ENCODE data around the gene PRDM16.

Gene PRDM16

DNA sequence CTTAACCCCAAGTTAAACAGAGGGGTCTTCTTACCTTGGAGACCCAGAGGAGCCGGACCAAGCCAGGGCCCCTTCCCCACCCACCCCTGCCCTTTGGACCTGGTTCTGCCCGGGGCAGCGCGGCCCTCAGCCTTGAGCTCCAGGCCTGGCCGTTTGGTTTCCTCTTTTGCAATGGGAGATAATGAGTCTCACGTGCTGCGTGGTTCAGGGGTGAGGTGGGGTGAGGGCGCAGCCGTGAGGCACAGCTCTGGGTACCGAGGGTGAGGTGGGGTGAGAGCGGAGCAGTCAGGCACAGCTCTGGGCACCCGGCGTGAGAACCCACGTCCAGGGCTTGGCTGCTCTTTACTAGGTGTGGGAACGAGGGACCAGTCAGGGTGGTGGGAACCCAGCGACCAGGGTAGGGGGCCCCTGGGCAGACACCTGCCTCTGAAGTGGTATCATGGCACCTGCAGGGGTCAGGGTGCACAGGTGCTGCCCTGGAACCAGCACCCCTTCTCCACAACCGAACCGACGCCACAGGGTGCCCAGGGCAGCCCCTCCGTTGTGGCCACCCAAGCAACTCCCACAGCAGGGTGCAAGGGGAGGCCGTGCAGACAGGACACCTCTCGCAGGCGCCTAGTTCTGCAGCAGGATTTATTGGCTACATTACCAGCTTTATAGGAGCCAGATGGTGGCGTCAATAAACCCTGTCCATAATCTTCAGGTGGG is 182.2 kb downstream of the PRDM16 start:
- no peak for DNase-seq (ENCODE audit: low read depth)
- no peak overlapping the region for H3K4me3 ChIP-seq (ENCODE audit: low read depth, low read length)
- TF ChIP-seq, protein P1, sequence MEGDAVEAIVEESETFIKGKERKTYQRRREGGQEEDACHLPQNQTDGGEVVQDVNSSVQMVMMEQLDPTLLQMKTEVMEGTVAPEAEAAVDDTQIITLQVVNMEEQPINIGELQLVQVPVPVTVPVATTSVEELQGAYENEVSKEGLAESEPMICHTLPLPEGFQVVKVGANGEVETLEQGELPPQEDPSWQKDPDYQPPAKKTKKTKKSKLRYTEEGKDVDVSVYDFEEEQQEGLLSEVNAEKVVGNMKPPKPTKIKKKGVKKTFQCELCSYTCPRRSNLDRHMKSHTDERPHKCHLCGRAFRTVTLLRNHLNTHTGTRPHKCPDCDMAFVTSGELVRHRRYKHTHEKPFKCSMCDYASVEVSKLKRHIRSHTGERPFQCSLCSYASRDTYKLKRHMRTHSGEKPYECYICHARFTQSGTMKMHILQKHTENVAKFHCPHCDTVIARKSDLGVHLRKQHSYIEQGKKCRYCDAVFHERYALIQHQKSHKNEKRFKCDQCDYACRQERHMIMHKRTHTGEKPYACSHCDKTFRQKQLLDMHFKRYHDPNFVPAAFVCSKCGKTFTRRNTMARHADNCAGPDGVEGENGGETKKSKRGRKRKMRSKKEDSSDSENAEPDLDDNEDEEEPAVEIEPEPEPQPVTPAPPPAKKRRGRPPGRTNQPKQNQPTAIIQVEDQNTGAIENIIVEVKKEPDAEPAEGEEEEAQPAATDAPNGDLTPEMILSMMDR (IDR thresholded peaks at IDR 0.05; ENCODE audit: low read depth, low read length, missing control alignments): no peak

DNA sequence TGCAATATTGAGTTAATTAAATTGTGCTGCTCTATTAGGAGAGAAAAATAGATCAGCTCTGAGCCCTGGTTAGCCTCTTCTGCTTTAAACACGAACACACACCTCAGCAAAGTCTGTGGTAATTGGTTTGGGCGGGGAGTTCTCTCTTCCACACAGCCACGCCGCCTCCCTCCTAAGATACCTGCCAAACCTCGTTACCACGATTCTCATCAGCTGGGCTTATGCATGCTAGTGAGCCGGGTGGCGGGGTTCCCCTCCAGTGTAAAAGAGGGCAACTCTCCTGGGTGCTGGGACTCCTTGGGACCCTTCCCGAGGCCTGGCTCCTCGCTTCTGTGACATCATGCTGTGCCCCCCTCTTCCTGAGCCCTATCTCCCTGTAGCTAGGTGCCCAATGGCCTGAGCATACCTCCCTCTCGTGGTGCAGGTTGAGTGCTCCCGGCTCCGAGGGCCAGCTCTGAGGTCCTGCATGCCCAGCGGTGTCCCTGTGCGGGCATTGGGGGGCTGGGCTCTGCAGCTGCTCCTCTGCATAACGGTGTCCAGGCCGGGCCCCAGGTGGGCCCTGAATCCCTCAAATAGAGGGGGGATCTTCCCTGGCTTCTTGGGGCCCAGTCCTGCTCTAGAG is 182.9 kb downstream of the PRDM16 start:
- TF ChIP-seq, protein P1 (IDR thresholded peaks at IDR 0.05; ENCODE audit: low read depth, low read length, missing control alignments): no peak
- DNase-seq (ENCODE audit: low read depth): no peak
- H3K4me3 ChIP-seq (ENCODE audit: low read depth, low read length): no peak overlapping the region

DNA sequence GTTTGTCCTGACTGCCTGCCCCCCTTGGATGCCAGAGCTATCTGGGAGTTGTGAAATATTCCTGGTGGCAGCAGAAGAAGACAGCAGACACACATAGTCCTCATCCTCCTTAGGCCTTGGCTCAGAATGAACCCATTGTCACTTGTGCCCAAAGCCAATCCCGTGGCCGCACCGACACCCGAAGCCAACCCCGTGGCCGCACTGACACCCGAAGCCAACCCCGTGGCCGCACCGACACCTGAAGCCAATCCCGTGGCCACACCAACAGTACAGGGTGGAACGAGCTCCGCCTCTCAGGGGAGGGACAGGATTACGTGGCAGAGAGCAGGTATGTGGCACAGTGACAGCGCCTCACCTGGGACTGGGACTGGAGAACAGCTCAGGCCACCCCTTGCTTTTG is 186.7 kb downstream of the PRDM16 start:
- no peak overlapping the region for H3K4me3 ChIP-seq (ENCODE audit: low read depth, low read length)
- TF ChIP-seq, protein P1 (IDR thresholded peaks at IDR 0.05; ENCODE audit: low read depth, low read length, missing control alignments): no peak
- no peak for DNase-seq (ENCODE audit: low read depth)

DNA sequence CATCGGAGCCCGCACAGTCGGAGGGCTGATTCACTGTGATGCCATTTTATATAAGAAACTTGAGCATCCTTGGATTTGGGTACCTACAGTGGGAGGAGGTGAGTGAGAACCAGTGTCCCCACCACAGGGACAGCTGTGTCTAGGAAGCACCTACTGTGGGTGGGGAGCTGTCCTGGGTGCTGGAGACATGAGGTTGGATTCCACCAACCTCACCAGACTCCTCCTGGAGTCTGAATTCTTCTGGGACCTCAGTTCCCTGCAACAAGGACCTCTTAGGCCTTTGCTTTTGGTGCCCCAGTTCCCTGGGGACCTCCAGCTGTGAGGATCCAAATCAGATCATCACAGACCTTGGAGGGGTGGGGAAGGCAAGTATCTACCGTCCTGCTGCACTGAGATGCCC is 188.8 kb downstream of the PRDM16 start:
- no peak for DNase-seq (ENCODE audit: low read depth)
- TF ChIP-seq, protein P1 (IDR thresholded peaks at IDR 0.05; ENCODE audit: low read depth, low read length, missing control alignments): no peak
- H3K4me3 ChIP-seq (ENCODE audit: low read depth, low read length): no peak overlapping the region

DNA sequence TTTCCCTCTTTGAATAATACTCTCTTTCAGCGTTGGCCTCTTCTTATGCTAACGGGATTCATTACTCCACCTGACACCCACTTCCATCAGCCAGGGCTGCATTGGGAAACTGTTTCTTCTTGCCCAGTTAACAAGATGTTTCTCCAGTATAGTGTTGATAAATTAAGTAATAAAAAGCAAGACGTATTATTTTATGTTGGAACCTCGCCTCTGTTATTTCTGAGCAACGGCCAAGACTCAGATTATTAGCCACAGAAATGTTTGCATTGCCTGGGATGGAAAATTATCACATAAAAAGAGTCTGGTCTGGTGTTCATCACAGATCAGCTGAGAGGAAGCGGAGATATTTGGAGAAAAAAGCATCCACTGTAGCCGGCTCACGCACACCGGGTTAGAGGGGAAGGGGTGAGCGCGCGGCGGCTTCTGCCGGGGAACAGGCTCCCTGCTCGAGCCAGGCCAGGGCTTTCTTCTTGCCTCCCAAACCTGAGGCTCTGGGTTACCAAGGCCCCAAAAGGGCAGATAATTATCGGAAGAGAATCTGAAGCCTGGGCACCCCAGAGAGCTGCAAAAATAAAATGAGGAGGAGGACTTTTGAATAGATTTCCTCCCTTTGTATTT is 189.5 kb downstream of the PRDM16 start:
- no peak overlapping the region for H3K4me3 ChIP-seq (ENCODE audit: low read depth, low read length)
- TF ChIP-seq, protein P1 (IDR thresholded peaks at IDR 0.05; ENCODE audit: low read depth, low read length, missing control alignments): no peak
- DNase-seq (ENCODE audit: low read depth): no peak

DNA sequence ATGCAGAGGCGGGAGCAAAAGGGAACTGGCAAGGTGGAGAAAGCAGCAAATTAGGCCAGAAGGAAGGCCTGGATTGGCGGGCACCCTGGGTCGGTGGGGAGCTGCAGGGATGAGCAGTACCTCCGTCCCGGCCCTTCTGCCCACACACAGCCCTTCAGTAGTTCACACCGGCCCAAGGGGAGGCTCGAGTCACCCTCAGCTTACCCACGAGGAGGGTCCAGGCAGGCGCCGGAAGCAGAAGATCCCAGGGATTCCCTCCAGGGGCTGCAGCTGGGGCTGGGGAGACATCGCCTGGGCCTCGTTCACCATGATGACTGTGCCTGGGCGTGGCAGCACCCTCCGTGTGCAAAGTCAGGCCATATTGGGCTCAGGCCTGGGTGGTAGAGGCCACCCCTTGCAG is 190.0 kb downstream of the PRDM16 start:
- TF ChIP-seq, protein P1 (IDR thresholded peaks at IDR 0.05; ENCODE audit: low read depth, low read length, missing control alignments): no peak
- no peak for DNase-seq (ENCODE audit: low read depth)
- no peak overlapping the region for H3K4me3 ChIP-seq (ENCODE audit: low read depth, low read length)
